Natural killer cell (primary cell): ENCODE results near the gene CD164. TPM values are rescaled to one million over a fixed set of nuclear protein-coding genes. Genes with fewer than 3 reads are reported as not detected.

Source experiments
- ATAC-seq, 3 donors: fragments of 150-1000 bp in 2 of 3; fragments of 200-7000 bp in 1 of 3; cut with Tn5 transposase; 1 replicate in 1 of 3; 2 replicates in 2 of 3; pipeline ENCODE4 v1.10.0; 2021; ENCODE audit warnings: mild to moderate bottlenecking in 2 of 3, moderate library complexity in 2 of 3
- DNase-seq, 2 donors: peaks; one replicate each; pipeline versions ENCODE4 v3.0.0 to v3.0.0-alpha.2; 2013 to 2021; ENCODE audit warnings: mixed read lengths in 1 of 2
- H3K27ac ChIP-seq: one replicate; pipeline ENCODE4 v1.5.1; 2013; ENCODE audit warnings: mild to moderate bottlenecking, low read length
- H3K27me3 ChIP-seq: one replicate; pipeline ENCODE4 v1.6.1; 2013; ENCODE audit warnings: low read length; ENCODE audit not compliant: control insufficient read depth, insufficient read depth
- H3K36me3 ChIP-seq: one replicate; pipeline ENCODE4 v1.6.1; 2013; ENCODE audit warnings: low read length; ENCODE audit not compliant: control insufficient read depth, insufficient read depth
- H3K4me1 ChIP-seq: one replicate; pipeline ENCODE4 v1.6.1; 2013; ENCODE audit warnings: low read length; ENCODE audit not compliant: control insufficient read depth, insufficient read depth
- H3K4me3 ChIP-seq: one replicate; pipeline ENCODE4 v1.5.1; 2013; ENCODE audit warnings: low read length
- H3K9me3 ChIP-seq: one replicate; pipeline ENCODE4 v1.6.1; 2013; ENCODE audit warnings: low read length; ENCODE audit not compliant: control insufficient read depth, insufficient read depth
- H3K27ac Mint-ChIP-seq, 2 donors: one replicate each; pipeline ENCODE4 v1.8.0; 2022; ENCODE audit warnings: mild to moderate bottlenecking in 2 of 2, mixed read lengths in 2 of 2, moderate library complexity in 1 of 2
- H3K27me3 Mint-ChIP-seq, 2 donors: one replicate each; pipeline ENCODE4 v1.8.0; 2022; ENCODE audit warnings: low read depth in 2 of 2, mixed read lengths in 2 of 2
- H3K36me3 Mint-ChIP-seq: one replicate; pipeline ENCODE4 v1.8.0; 2022; ENCODE audit warnings: mixed read lengths
- H3K4me1 Mint-ChIP-seq, 2 donors: one replicate each; pipeline ENCODE4 v1.8.0; 2022; ENCODE audit warnings: mixed read lengths in 2 of 2
- H3K4me3 Mint-ChIP-seq: one replicate; pipeline ENCODE4 v1.8.0; 2022; ENCODE audit warnings: mild to moderate bottlenecking, moderate library complexity, mixed read lengths
- H3K9me3 Mint-ChIP-seq, 2 donors: one replicate each; pipeline ENCODE4 v1.8.0; 2022; ENCODE audit warnings: mixed read lengths in 2 of 2
- CTCF ChIP-seq: fragments of 200-600 bp; IDR thresholded peaks from one replicate; pipeline ENCODE4 v1.8.0; 2022; ENCODE audit warnings: antibody characterized with exemption
- WGBS: methylation state at CpG from one replicate; pipeline ENCODE4 v1.1.7; 2013; ENCODE audit warnings: missing lambda C conversion rate; ENCODE audit not compliant: insufficient coverage; 5-methylcytosine and 5-hydroxymethylcytosine counted together
- intact Hi-C: fragments of 100-400 bp; cut with micrococcal nuclease; formaldehyde crosslinking; loops from one replicate; pipeline ENCODE4 v1.14.2; 2022
- total RNA-seq, 4 donors: library from RNA; stranded (reverse); fragments of 120-200 nt in 1 of 4; gene quantifications; one replicate each; pipeline versions ENCODE4 v1.2.3 to v1.2.4, GENCODE V29; 2013 to 2022

The CD164 gene
- total RNA-seq, 3 donors from 2014 or later (not counting 1 experiment from before 2014, with no cell fraction given), result 352 to 457 (median 427) TPM

GRCh38 chr6:109393886-109394281 lies 11.6 kb upstream of the CD164 start:
- H3K27ac ChIP-seq, result no peak overlapping the region
- WGBS, result 88% methylated on average over 2 of the region's 2 CpGs
- TF ChIP-seq CTCF, result no peak
- Mint-ChIP-seq H3K9me3 (no peaks in the 10 kb centered on the region), H3K4me3 (no peak overlapping the region), H3K36me3 (no peaks in the 10 kb centered on the region), H3K4me1 (peaks cover 6 to 13% of the 10 kb centered on the region in 2 donors), H3K27me3 (peaks cover 0 to 3% of the 10 kb centered on the region in 2 donors), H3K27ac (no peak overlapping the region)
- ATAC-seq (no peak), DNase-seq (no peak)
- H3K4me1 ChIP-seq, result no peaks in the 10 kb centered on the region
- intact Hi-C loops, result no loop called here
- H3K4me3 ChIP-seq, result no peak overlapping the region
- H3K27me3 ChIP-seq, result no peaks in the 10 kb centered on the region
- no peaks in the 10 kb centered on the region for H3K9me3 ChIP-seq
- H3K36me3 ChIP-seq, result no peaks in the 10 kb centered on the region

GRCh38 chr6:109393157-109393885 lies 11.1 kb upstream of the CD164 start:
- ATAC-seq (no peak), DNase-seq (no peak)
- TF ChIP-seq CTCF, result no peak
- H3K27me3 Mint-ChIP-seq, result peaks cover 0 to 3% of the 10 kb centered on the region in 2 donors
- no peaks in the 10 kb centered on the region for H3K36me3 Mint-ChIP-seq
- no peak overlapping the region for H3K27ac Mint-ChIP-seq
- H3K9me3 ChIP-seq, result no peaks in the 10 kb centered on the region
- no peak overlapping the region for H3K4me3 ChIP-seq
- H3K4me1 ChIP-seq, result no peaks in the 10 kb centered on the region
- WGBS, result 43% methylated on average over 5 of the region's 5 CpGs
- no peak overlapping the region for H3K4me3 Mint-ChIP-seq
- no peaks in the 10 kb centered on the region for H3K27me3 ChIP-seq
- H3K4me1 Mint-ChIP-seq, result peaks cover 6 to 13% of the 10 kb centered on the region in 2 donors
- no peak overlapping the region for H3K27ac ChIP-seq
- no peaks in the 10 kb centered on the region for H3K36me3 ChIP-seq
- intact Hi-C loops, result no loop called here
- no peaks in the 10 kb centered on the region for H3K9me3 Mint-ChIP-seq

- H3K27ac Mint-ChIP-seq, result peak overlapping the region in 1 of 2 donors; percentile 6
These were observed 7.5 kb upstream of the CD164 start for GRCh38 chr6:109389650-109390274.

More at GRCh38 chr6:109389650-109390274, 7.5 kb upstream of the CD164 start:
- no peak for DNase-seq
- ATAC-seq, result no peak
- H3K9me3 ChIP-seq, result no peaks in the 10 kb centered on the region
- H3K4me1 ChIP-seq, result no peaks in the 10 kb centered on the region
- H3K4me3 ChIP-seq, result no peak overlapping the region
- TF ChIP-seq CTCF, result no peak
- no peaks in the 10 kb centered on the region for H3K36me3 Mint-ChIP-seq
- peaks cover 10 to 19% of the 10 kb centered on the region in 2 donors for H3K4me1 Mint-ChIP-seq
- intact Hi-C loops, result loop anchor here (10.0 kb wide), 2 partner anchors 315 to 495 kb away; no protein-coding TSS in a partner anchor
- H3K27me3 Mint-ChIP-seq, result no peaks in the 10 kb centered on the region
- no peaks in the 10 kb centered on the region for H3K9me3 Mint-ChIP-seq
- no peaks in the 10 kb centered on the region for H3K36me3 ChIP-seq
- no peak overlapping the region for H3K27ac ChIP-seq
- no peak overlapping the region for H3K4me3 Mint-ChIP-seq
- H3K27me3 ChIP-seq, result no peaks in the 10 kb centered on the region
- 92% methylated on average over 5 of the region's 6 CpGs for WGBS
